GM19324 (cell line): ENCODE measurements around the gene ACVR2A.
A peak's percentile ranks its signal among the peaks of the same experiment; 100 is the strongest.

Experiments used
- ATAC-seq: cut with Tn5 transposase; IDR thresholded peaks from one replicate; pipeline ENCODE4 v1.9.1; 2021; ENCODE audit warnings: mild to moderate bottlenecking, moderate library complexity; ENCODE audit not compliant: unreplicated experiment, low FRiP score

The ACVR2A gene

GRCh38 chr2:147854557-147855134 is 9.8 kb downstream of the ACVR2A start:
- no peak for ATAC-seq

GRCh38 chr2:147855316-147855715 is 10.5 kb downstream of the ACVR2A start:
- no peak for ATAC-seq

GRCh38 chr2:147855977-147856376 is 11.1 kb downstream of the ACVR2A start:
- ATAC-seq = no peak

- ATAC-seq = no peak
Observed at GRCh38 chr2:147860009-147860408, 15.2 kb downstream of the ACVR2A start.

GRCh38 chr2:147862859-147863516 is 18.2 kb downstream of the ACVR2A start:
- ATAC-seq = no peak

GRCh38 chr2:147863835-147864234 is 19.0 kb downstream of the ACVR2A start:
- ATAC-seq = no peak

GRCh38 chr2:147865560-147865959 is 20.7 kb downstream of the ACVR2A start:
- no peak for ATAC-seq

GRCh38 chr2:147867050-147867449 is 22.2 kb downstream of the ACVR2A start:
- no peak for ATAC-seq

GRCh38 chr2:147869934-147870333 is 25.1 kb downstream of the ACVR2A start:
- no peak for ATAC-seq

- no peak for ATAC-seq
Observed at GRCh38 chr2:147872967-147873366, 28.1 kb downstream of the ACVR2A start.

- no peak for ATAC-seq
Observed at GRCh38 chr2:147873859-147874483, 29.1 kb downstream of the ACVR2A start.

- ATAC-seq = no peak
Observed at GRCh38 chr2:147879846-147880245, 35.0 kb downstream of the ACVR2A start.

- ATAC-seq = no peak
Observed at GRCh38 chr2:147882631-147883030, 37.8 kb downstream of the ACVR2A start.

- no peak for ATAC-seq
Observed at GRCh38 chr2:147884830-147885229, 40.0 kb downstream of the ACVR2A start.

- no peak for ATAC-seq
Observed at GRCh38 chr2:147886136-147886535, 41.3 kb downstream of the ACVR2A start.

- peak; percentile 63 for ATAC-seq
Observed at GRCh38 chr2:147888680-147889079, 43.9 kb downstream of the ACVR2A start.

GRCh38 chr2:147904051-147904450 is 59.2 kb downstream of the ACVR2A start:
- no peak for ATAC-seq

GRCh38 chr2:147909178-147909577 is 64.3 kb downstream of the ACVR2A start:
- no peak for ATAC-seq

GRCh38 chr2:147910990-147911473 is 66.2 kb downstream of the ACVR2A start:
- no peak for ATAC-seq

GRCh38 chr2:147913701-147914480 is 69.1 kb downstream of the ACVR2A start:
- no peak for ATAC-seq

GRCh38 chr2:147916067-147916466 is 71.2 kb downstream of the ACVR2A start:
- ATAC-seq = no peak
